ENCODE data around the gene CHRM4. TPM values are rescaled to one million over a fixed set of nuclear protein-coding genes. Genes with fewer than 3 reads are reported as not detected.

CHRM4 gene
- total and polyA plus RNA-seq, 2 of the 13 experiments (the other 11 are each of a cell fraction or from before 2014, with no cell fraction given) = 0.13 to 0.21 TPM

GRCh38 chr11:46380340-46381047, 11.1 kb downstream of the CHRM4 start (continued):
- no peak for TF ChIP-seq BRF2 (CRISPR knock-in tag; IDR thresholded peaks at IDR 0.05)
- TF ChIP-seq ZFP36 (IDR thresholded peaks at IDR 0.05; ENCODE audit: borderline replicate concordance, low read depth, low read length, partially characterized antibody) = no peak
- TF ChIP-seq ZNF274 (CRISPR knock-in tag; IDR thresholded peaks at IDR 0.05) = no peak
- TF ChIP-seq HIVEP1 (CRISPR knock-in tag; IDR thresholded peaks at IDR 0.05) = peak; percentile 86
- TF ChIP-seq ZNF784 (CRISPR knock-in tag; IDR thresholded peaks at IDR 0.05; ENCODE audit: borderline replicate concordance) = no peak
- no peak for TF ChIP-seq ZFP90 (CRISPR knock-in tag; IDR thresholded peaks at IDR 0.05; ENCODE audit: borderline replicate concordance)
- no peak for TF ChIP-seq RCOR2 (CRISPR knock-in tag; IDR thresholded peaks at IDR 0.05)
- TF ChIP-seq PATZ1 (CRISPR knock-in tag; IDR thresholded peaks at IDR 0.05) = peak; percentile 95
- no peak for TF ChIP-seq ZNF570 (CRISPR knock-in tag; IDR thresholded peaks at IDR 0.05; ENCODE audit: borderline replicate concordance)
- peak; percentile 37; the same call in 1 of the 2 replicates for TF ChIP-seq ZNF710 (CRISPR knock-in tag; IDR thresholded peaks at IDR 0.05; ENCODE audit: borderline replicate concordance)
- TF ChIP-seq ZNF446 (CRISPR knock-in tag; IDR thresholded peaks at IDR 0.05) = no peak
- TF ChIP-seq NFKBIZ (CRISPR knock-in tag; IDR thresholded peaks at IDR 0.05) = no peak
- no peak for TF ChIP-seq MAFF (IDR thresholded peaks at IDR 0.05; ENCODE audit: low read depth, low read length)
- TF ChIP-seq REXO4 (CRISPR knock-in tag; IDR thresholded peaks at IDR 0.05; ENCODE audit: borderline replicate concordance) = no peak
- peak; percentile 69; the same call in 1 of the 2 replicates for TF ChIP-seq ZBTB37 (CRISPR knock-in tag; IDR thresholded peaks at IDR 0.05)
- TF ChIP-seq ZNF703 (CRISPR knock-in tag; IDR thresholded peaks at IDR 0.05; ENCODE audit: borderline replicate concordance) = no peak
- peak; percentile 8; the same call in 1 of the 2 replicates for TF ChIP-seq FOXA3 (CRISPR knock-in tag; IDR thresholded peaks at IDR 0.05)
- TF ChIP-seq ZBTB25 (CRISPR knock-in tag; IDR thresholded peaks at IDR 0.05) = peak; percentile 94
- no peak for TF ChIP-seq TCF12 (IDR thresholded peaks at IDR 0.05)
- TF ChIP-seq TCF12 (CRISPR knock-in tag; IDR thresholded peaks at IDR 0.05) = no peak
- peak; percentile 40 for TF ChIP-seq SALL1 (CRISPR knock-in tag; IDR thresholded peaks at IDR 0.05)
